Measurements from ENCODE around the gene ENOSF1.
"Not testable (repeated sequence)": the region's sequence is repeated elsewhere in the genome, so short reads cannot be mapped to it uniquely, and the experiment has no call there.

The ENOSF1 gene, protein sequence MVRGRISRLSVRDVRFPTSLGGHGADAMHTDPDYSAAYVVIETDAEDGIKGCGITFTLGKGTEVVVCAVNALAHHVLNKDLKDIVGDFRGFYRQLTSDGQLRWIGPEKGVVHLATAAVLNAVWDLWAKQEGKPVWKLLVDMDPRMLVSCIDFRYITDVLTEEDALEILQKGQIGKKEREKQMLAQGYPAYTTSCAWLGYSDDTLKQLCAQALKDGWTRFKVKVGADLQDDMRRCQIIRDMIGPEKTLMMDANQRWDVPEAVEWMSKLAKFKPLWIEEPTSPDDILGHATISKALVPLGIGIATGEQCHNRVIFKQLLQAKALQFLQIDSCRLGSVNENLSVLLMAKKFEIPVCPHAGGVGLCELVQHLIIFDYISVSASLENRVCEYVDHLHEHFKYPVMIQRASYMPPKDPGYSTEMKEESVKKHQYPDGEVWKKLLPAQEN

GRCh38 chr18:712401-713134 lies at the start of gene ENOSF1:
Gene ENOSF1 (minus strand): TSS chr18:712630. CDS start chr18:712587, 43 bp downstream.
- H3K4me3 ChIP-seq (ENCODE audit: low read depth, low read length) = peak within 1 kb of the TSS; percentile 97
- H3K27me3 ChIP-seq (ENCODE audit: insufficient read depth, low read depth, severe bottlenecking) = no peaks in the 10 kb centered on the region
- peak; percentile 79 for TF ChIP-seq CTCF (IDR thresholded peaks at IDR 0.05; ENCODE audit: low read depth, low read length)
- H3K27ac ChIP-seq = peak within 1 kb of the TSS; percentile 77
- H3K36me3 ChIP-seq = peaks cover 9% of the 10 kb centered on the region
- peak; percentile 85 for DNase-seq
- H3K9me3 ChIP-seq (ENCODE audit: severe bottlenecking) = peaks cover 5% of the 10 kb centered on the region

GRCh38 chr18:759864-760263 lies 47.4 kb upstream of the ENOSF1 start:
- H3K27me3 ChIP-seq (ENCODE audit: insufficient read depth, low read depth, severe bottlenecking); H3K27ac ChIP-seq; H3K36me3 ChIP-seq; DNase-seq; H3K9me3 ChIP-seq (ENCODE audit: severe bottlenecking); H3K4me3 ChIP-seq (ENCODE audit: low read depth, low read length): not testable (repeated sequence)

GRCh38 chr18:755506-755905 lies 43.1 kb upstream of the ENOSF1 start:
- no peak overlapping the region for H3K4me3 ChIP-seq (ENCODE audit: low read depth, low read length)
- no peaks in the 10 kb centered on the region for H3K27me3 ChIP-seq (ENCODE audit: insufficient read depth, low read depth, severe bottlenecking)
- DNase-seq = no peak
- peaks cover 17% of the 10 kb centered on the region for H3K36me3 ChIP-seq
- no peaks in the 10 kb centered on the region for H3K9me3 ChIP-seq (ENCODE audit: severe bottlenecking)
- TF ChIP-seq CTCF (IDR thresholded peaks at IDR 0.05; ENCODE audit: low read depth, low read length) = no peak
- H3K27ac ChIP-seq = no peak overlapping the region

DNA sequence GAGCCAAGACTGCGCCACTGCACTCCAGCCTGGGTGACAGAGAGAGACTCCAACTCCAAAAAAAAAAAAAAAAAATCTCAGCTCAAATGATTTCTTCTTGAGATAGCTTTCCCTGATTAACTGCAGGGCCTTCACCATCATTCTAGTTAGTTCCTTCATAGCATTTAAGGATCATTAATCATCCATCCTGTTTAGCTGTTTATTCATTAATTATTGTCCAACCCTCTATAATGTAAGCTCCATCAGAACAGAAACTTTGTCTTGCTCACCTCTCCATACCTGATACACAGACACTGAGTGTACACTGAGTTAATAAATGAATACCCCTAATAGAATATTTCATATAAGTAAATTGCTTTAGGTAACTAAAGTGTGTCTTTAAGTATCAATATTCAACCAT lies 42.2 kb upstream of the ENOSF1 start:
- DNase-seq = no peak
- Histone ChIP-seq H3K36me3 (peaks cover 17% of the 10 kb centered on the region), H3K4me3 (ENCODE audit: low read depth, low read length) (no peak overlapping the region), H3K9me3 (ENCODE audit: severe bottlenecking) (no peaks in the 10 kb centered on the region), H3K27me3 (ENCODE audit: insufficient read depth, low read depth, severe bottlenecking) (no peaks in the 10 kb centered on the region), H3K27ac (no peak overlapping the region)
- TF ChIP-seq CTCF (IDR thresholded peaks at IDR 0.05; ENCODE audit: low read depth, low read length) = no peak

GRCh38 chr18:750456-750855 lies 38.0 kb upstream of the ENOSF1 start:
- no peak for TF ChIP-seq CTCF (IDR thresholded peaks at IDR 0.05; ENCODE audit: low read depth, low read length)
- Histone ChIP-seq H3K9me3 (ENCODE audit: severe bottlenecking) (no peaks in the 10 kb centered on the region), H3K27ac (no peak overlapping the region), H3K4me3 (ENCODE audit: low read depth, low read length) (no peak overlapping the region), H3K27me3 (ENCODE audit: insufficient read depth, low read depth, severe bottlenecking) (no peaks in the 10 kb centered on the region), H3K36me3 (peaks cover 18% of the 10 kb centered on the region)
- no peak for DNase-seq

DNA sequence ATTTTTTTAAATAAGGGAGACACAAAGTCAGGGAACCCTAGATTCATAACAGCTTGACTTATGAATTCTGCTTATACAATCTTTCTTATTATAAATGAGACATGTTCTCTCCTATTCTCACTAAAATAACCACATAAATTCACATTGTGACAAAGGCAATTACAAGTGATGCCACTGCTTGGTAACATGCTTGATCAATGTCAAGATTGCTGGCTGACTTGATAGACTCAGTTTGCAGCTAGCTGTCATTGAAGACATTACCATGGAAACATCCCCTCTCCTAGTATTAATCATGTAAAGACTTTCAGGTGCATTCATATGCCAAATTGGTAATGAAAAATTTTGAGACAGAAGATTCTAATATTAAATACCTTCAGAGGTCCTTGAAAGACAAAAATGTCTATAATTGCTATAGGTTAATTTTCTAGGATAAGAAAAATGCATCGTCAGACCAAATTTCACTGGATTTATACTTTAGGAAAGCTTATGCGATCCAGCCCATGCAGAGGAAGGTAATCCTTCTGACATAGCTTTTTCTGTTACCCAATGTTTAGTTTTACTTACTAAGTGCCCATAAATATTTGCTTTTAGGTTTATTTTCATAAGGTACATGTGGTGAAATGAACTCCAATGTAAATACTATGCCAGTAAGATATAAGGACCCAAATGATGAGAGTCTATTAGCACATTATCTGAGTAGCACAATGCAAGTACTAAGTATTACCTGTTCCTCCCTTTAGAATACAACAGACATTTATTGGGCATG lies 32.6 kb upstream of the ENOSF1 start:
- Histone ChIP-seq H3K27ac (no peak overlapping the region), H3K4me3 (ENCODE audit: low read depth, low read length) (no peak overlapping the region), H3K27me3 (ENCODE audit: insufficient read depth, low read depth, severe bottlenecking) (no peaks in the 10 kb centered on the region), H3K36me3 (peaks cover 23% of the 10 kb centered on the region), H3K9me3 (ENCODE audit: severe bottlenecking) (no peaks in the 10 kb centered on the region)
- no peak for TF ChIP-seq CTCF (IDR thresholded peaks at IDR 0.05; ENCODE audit: low read depth, low read length)
- DNase-seq = no peak
